Natural killer cell (primary cell): Measurements from ENCODE around the gene PTCHD1. TPM values are rescaled to one million over a fixed set of nuclear protein-coding genes. Genes with fewer than 3 reads are reported as not detected.

Source experiments
- ATAC-seq, 3 donors: fragments of 150-1000 bp in 2 of 3; fragments of 200-7000 bp in 1 of 3; cut with Tn5 transposase; 1 replicate in 1 of 3; 2 replicates in 2 of 3; pipeline ENCODE4 v1.10.0; 2021; ENCODE audit warnings: mild to moderate bottlenecking in 2 of 3, moderate library complexity in 2 of 3
- DNase-seq, 2 donors: peaks; one replicate each; pipeline versions ENCODE4 v3.0.0 to v3.0.0-alpha.2; 2013 to 2021; ENCODE audit warnings: mixed read lengths in 1 of 2
- H3K27ac ChIP-seq: one replicate; pipeline ENCODE4 v1.5.1; 2013; ENCODE audit warnings: mild to moderate bottlenecking, low read length
- H3K27me3 ChIP-seq: one replicate; pipeline ENCODE4 v1.6.1; 2013; ENCODE audit warnings: low read length; ENCODE audit not compliant: control insufficient read depth, insufficient read depth
- H3K36me3 ChIP-seq: one replicate; pipeline ENCODE4 v1.6.1; 2013; ENCODE audit warnings: low read length; ENCODE audit not compliant: control insufficient read depth, insufficient read depth
- H3K4me1 ChIP-seq: one replicate; pipeline ENCODE4 v1.6.1; 2013; ENCODE audit warnings: low read length; ENCODE audit not compliant: control insufficient read depth, insufficient read depth
- H3K4me3 ChIP-seq: one replicate; pipeline ENCODE4 v1.5.1; 2013; ENCODE audit warnings: low read length
- H3K9me3 ChIP-seq: one replicate; pipeline ENCODE4 v1.6.1; 2013; ENCODE audit warnings: low read length; ENCODE audit not compliant: control insufficient read depth, insufficient read depth
- H3K27ac Mint-ChIP-seq, 2 donors: one replicate each; pipeline ENCODE4 v1.8.0; 2022; ENCODE audit warnings: mild to moderate bottlenecking in 2 of 2, mixed read lengths in 2 of 2, moderate library complexity in 1 of 2
- H3K27me3 Mint-ChIP-seq, 2 donors: one replicate each; pipeline ENCODE4 v1.8.0; 2022; ENCODE audit warnings: low read depth in 2 of 2, mixed read lengths in 2 of 2
- H3K36me3 Mint-ChIP-seq: one replicate; pipeline ENCODE4 v1.8.0; 2022; ENCODE audit warnings: mixed read lengths
- H3K4me1 Mint-ChIP-seq, 2 donors: one replicate each; pipeline ENCODE4 v1.8.0; 2022; ENCODE audit warnings: mixed read lengths in 2 of 2
- H3K4me3 Mint-ChIP-seq: one replicate; pipeline ENCODE4 v1.8.0; 2022; ENCODE audit warnings: mild to moderate bottlenecking, moderate library complexity, mixed read lengths
- H3K9me3 Mint-ChIP-seq, 2 donors: one replicate each; pipeline ENCODE4 v1.8.0; 2022; ENCODE audit warnings: mixed read lengths in 2 of 2
- CTCF ChIP-seq: fragments of 200-600 bp; IDR thresholded peaks from one replicate; pipeline ENCODE4 v1.8.0; 2022; ENCODE audit warnings: antibody characterized with exemption
- WGBS: methylation state at CpG from one replicate; pipeline ENCODE4 v1.1.7; 2013; ENCODE audit warnings: missing lambda C conversion rate; ENCODE audit not compliant: insufficient coverage; 5-methylcytosine and 5-hydroxymethylcytosine counted together
- intact Hi-C: fragments of 100-400 bp; cut with micrococcal nuclease; formaldehyde crosslinking; loops from one replicate; pipeline ENCODE4 v1.14.2; 2022
- total RNA-seq, 4 donors: library from RNA; stranded (reverse); fragments of 120-200 nt in 1 of 4; gene quantifications; one replicate each; pipeline versions ENCODE4 v1.2.3 to v1.2.4, GENCODE V29; 2013 to 2022

The PTCHD1 gene
- total RNA-seq, 3 donors from 2014 or later (not counting 1 experiment from before 2014, with no cell fraction given), result not detected

- no peak overlapping the region for H3K27ac Mint-ChIP-seq
- no peaks in the 10 kb centered on the region for H3K27me3 Mint-ChIP-seq
- no peaks in the 10 kb centered on the region for H3K36me3 Mint-ChIP-seq
- H3K36me3 ChIP-seq, result no peaks in the 10 kb centered on the region
- no peak for ATAC-seq
- no peaks in the 10 kb centered on the region for H3K9me3 ChIP-seq
- no peaks in the 10 kb centered on the region for H3K27me3 ChIP-seq
- H3K27ac ChIP-seq, result no peak overlapping the region
- no peaks in the 10 kb centered on the region for H3K4me1 Mint-ChIP-seq
- H3K4me3 Mint-ChIP-seq, result no peak overlapping the region
- no peak for DNase-seq
- no peak overlapping the region for H3K4me3 ChIP-seq
- no CpG with 5 or more reads among the region's 3 CpGs for WGBS
- H3K9me3 Mint-ChIP-seq, result peaks cover 0 to 3% of the 10 kb centered on the region in 2 donors
- TF ChIP-seq CTCF, result no peak
- no peaks in the 10 kb centered on the region for H3K4me1 ChIP-seq
- intact Hi-C loops, result no loop called here
These were observed 116.6 kb downstream of the PTCHD1 start for GRCh38 chrX:23451266-23451665.
